Gastroesophageal sphincter (tissue), 3 donors: ENCODE results near the gene OVAAL.

Experiments
- CTCF ChIP-seq, 4 experiments: fragments of 200-600 bp in 2 of 4; fragments of 450-650 bp in 2 of 4; sonication (generic) in 1 of 4; IDR thresholded peaks; one replicate each; pipeline ENCODE4 v1.5.1; 2017 to 2019; ENCODE audit warnings: antibody characterized with exemption in 4 of 4, mild to moderate bottlenecking in 2 of 4, moderate library complexity in 2 of 4
- POLR2A ChIP-seq, 2 donors: fragments of 450-650 bp; IDR thresholded peaks; one replicate each; pipeline ENCODE4 v1.6.1; 2017; ENCODE audit warnings: antibody characterized with exemption in 2 of 2, mild to moderate bottlenecking in 2 of 2, moderate library complexity in 1 of 2
- POLR2AphosphoS5 ChIP-seq: sonication (generic); formaldehyde crosslinking; IDR thresholded peaks from one replicate; pipeline ENCODE4 v1.6.1; 2017; ENCODE audit warnings: antibody characterized with exemption

- TF ChIP-seq CTCF (IDR thresholded peaks at IDR 0.05) (no peak), POLR2A (IDR thresholded peaks at IDR 0.05) (no peak), POLR2AphosphoS5 (no peak)
Observed at GRCh38 chr1:180534214-180534613, 24.6 kb upstream of the OVAAL start.
